ENCODE measurements around the gene RELT. TPM values are rescaled to one million over a fixed set of nuclear protein-coding genes. Genes with fewer than 3 reads are reported as not detected.

Gene RELT
- total and polyA plus RNA-seq, 7 donors: 0.28 to 9.3 (median 1.1) TPM

DNA sequence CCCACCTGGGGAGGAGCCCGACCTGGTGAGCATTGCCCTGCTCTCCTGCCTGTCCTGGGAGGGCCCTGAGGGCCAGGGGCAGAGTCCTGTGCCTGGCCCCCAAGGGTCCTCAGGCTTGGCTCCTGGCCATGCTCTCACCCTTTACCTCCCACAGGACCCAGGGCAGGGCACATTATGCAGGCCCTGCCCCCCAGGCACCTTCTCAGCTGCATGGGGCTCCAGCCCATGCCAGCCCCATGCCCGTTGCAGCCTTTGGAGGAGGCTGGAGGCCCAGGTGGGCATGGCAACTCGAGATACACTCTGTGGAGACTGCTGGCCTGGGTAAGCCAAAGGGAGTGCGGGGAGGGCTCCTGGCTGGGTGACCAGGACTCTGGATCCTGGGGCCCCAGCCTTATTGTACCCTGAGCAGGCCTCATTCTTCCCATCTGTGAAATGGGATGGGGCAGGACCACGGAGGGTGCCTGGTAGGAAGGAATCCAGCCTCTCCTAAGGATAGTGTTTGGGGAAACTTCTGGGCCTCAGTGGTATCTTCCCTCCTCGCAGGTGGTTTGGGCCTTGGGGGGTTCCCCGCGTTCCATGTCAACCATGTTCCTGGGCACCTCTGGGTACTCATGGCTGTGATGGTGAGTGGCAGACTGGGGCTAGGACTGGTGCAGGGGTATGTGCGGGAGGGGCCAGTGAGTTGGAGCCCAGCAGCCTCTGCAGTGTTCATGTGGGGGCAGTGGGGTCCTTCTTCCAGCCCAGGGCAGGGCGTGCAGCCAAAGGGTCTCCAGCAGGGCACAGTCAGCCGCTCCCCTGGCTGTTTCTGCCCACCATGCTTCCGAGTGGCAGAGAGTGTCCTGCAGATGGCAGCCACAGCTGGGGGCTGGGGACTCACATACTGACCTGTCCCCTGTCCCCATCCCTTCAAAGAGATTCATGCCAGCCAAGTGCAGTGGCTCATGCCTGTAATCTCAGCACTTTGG is 14.7 kb downstream of the RELT start:
- WGBS, 2 donors: 93% methylated on average over 12 of the region's 12 CpGs
- H3K9me3 ChIP-seq: no peaks in the 10 kb centered on the region
- intact Hi-C loops (cut with DNase I): loop anchor here (5.0 kb wide), 1 partner anchor 204 kb away; no protein-coding TSS in a partner anchor
- H3K4me1 ChIP-seq: no peaks in the 10 kb centered on the region
- no peak for TF ChIP-seq EP300 (IDR thresholded peaks at IDR 0.05)
- TF ChIP-seq POLR2A (IDR thresholded peaks at IDR 0.05): no peak
- TF ChIP-seq POLR2AphosphoS5 (IDR thresholded peaks at IDR 0.05): no peak
- TF ChIP-seq, protein P1, sequence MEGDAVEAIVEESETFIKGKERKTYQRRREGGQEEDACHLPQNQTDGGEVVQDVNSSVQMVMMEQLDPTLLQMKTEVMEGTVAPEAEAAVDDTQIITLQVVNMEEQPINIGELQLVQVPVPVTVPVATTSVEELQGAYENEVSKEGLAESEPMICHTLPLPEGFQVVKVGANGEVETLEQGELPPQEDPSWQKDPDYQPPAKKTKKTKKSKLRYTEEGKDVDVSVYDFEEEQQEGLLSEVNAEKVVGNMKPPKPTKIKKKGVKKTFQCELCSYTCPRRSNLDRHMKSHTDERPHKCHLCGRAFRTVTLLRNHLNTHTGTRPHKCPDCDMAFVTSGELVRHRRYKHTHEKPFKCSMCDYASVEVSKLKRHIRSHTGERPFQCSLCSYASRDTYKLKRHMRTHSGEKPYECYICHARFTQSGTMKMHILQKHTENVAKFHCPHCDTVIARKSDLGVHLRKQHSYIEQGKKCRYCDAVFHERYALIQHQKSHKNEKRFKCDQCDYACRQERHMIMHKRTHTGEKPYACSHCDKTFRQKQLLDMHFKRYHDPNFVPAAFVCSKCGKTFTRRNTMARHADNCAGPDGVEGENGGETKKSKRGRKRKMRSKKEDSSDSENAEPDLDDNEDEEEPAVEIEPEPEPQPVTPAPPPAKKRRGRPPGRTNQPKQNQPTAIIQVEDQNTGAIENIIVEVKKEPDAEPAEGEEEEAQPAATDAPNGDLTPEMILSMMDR (IDR thresholded peaks at IDR 0.05): no peak
- H3K27me3 ChIP-seq: no peaks in the 10 kb centered on the region
- no peak overlapping the region for H3K27ac ChIP-seq
- no peak overlapping the region for H3K4me3 ChIP-seq
- H3K36me3 ChIP-seq: no peaks in the 10 kb centered on the region
- no peak for DNase-seq

DNA sequence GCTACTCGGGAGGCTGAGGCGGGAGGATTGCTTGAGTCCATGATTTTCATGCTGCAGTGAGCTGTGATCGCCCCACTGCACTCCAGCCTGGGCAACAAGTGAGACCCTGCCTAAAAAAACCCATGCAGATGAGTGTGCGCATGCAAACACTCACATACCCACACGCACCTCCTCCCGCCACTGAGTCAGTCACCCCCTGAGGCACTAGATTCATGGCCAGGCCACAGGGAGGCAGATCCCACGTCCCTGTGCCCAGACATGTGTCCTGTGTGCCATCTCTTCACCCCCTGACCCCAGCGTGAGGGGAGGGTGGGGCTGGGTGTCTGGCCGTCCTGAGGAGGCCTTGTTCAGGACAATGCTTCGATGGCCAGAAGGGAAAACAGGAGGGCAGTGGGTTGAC is 15.5 kb downstream of the RELT start:
- no peaks in the 10 kb centered on the region for H3K27me3 ChIP-seq
- H3K4me3 ChIP-seq: no peak overlapping the region
- 92% methylated on average over 10 of the region's 10 CpGs for WGBS, 2 donors
- H3K27ac ChIP-seq: no peak overlapping the region
- TF ChIP-seq POLR2AphosphoS5 (IDR thresholded peaks at IDR 0.05) (no peak), POLR2A (IDR thresholded peaks at IDR 0.05) (no peak), EP300 (IDR thresholded peaks at IDR 0.05) (no peak)
- TF ChIP-seq, protein P1 (IDR thresholded peaks at IDR 0.05): no peak
- intact Hi-C loops (cut with DNase I): loop anchor here (5.0 kb wide), 1 partner anchor 204 kb away; no protein-coding TSS in a partner anchor
- no peak for DNase-seq
- no peaks in the 10 kb centered on the region for H3K36me3 ChIP-seq
- H3K4me1 ChIP-seq: no peaks in the 10 kb centered on the region
- no peaks in the 10 kb centered on the region for H3K9me3 ChIP-seq

DNA sequence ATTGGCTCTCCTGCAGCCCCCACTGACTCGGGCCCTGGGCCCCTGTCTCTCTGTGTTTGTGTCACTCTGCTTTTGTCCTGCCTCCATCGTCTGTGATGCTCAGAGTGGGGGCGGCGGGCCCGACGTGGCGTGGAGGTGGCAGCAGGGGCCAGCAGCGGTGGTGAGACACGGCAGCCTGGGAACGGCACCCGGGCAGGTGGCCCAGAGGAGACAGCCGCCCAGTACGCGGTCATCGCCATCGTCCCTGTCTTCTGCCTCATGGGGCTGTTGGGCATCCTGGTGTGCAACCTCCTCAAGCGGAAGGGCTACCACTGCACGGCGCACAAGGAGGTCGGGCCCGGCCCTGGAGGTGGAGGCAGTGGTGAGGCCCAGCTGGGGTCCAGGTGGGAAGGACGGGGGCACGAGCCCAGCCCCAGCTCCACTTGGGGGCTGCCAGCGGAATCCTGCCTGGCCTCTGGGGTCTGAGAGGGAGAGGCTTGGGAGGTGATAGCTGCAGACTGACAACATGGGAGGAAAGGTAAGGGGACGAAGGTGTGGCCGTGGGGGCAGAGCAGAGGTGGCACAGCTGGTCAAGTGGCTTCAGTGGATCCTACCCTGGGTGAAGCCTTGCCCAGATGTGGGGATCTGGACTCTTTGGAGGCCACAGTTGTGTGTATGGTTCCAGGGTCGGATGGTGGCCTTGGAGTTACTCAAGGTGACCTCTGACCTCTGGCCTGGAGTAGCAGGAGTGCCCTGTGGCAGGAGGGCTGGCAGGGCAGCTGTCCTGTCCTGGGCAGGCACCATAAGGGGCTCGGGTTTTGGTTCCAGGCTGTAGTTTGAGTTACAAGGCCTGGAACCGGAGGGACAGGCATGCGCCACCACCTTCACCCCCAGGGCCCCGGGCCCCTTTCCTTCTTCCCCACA is 16.2 kb downstream of the RELT start:
- Histone ChIP-seq H3K4me3 (no peak overlapping the region), H3K27ac (no peak overlapping the region), H3K36me3 (no peaks in the 10 kb centered on the region), H3K9me3 (no peaks in the 10 kb centered on the region), H3K4me1 (no peaks in the 10 kb centered on the region), H3K27me3 (no peaks in the 10 kb centered on the region)
- intact Hi-C loops (cut with DNase I): loop anchor here (1.0 to 5.0 kb wide), 3 partner anchors 41 to 205 kb away; no protein-coding TSS in a partner anchor
- TF ChIP-seq, protein P1 (IDR thresholded peaks at IDR 0.05): no peak
- TF ChIP-seq POLR2A (IDR thresholded peaks at IDR 0.05) (no peak), POLR2AphosphoS5 (IDR thresholded peaks at IDR 0.05) (no peak), EP300 (IDR thresholded peaks at IDR 0.05) (no peak)
- WGBS, 2 donors: 95% methylated on average over 31 of the region's 31 CpGs
- DNase-seq: no peak

DNA sequence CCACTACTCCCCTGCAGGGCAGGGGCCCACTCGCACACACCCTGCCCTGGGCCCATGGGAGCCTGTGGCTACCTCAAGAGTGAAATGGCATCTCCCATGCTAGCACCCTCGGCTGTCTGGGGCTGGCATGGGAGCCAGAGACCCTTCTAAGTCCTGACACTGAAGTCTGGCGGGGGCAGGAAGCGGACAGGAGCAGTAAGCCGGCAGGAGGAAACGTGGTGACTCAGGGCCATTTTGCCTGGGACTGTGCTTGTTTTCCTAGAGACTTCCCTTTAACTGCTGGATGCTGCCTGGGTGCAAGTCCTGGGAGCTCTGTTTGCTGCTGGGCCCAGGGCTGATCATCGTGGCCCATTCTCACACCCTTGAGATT is 16.8 kb downstream of the RELT start:
- no peaks in the 10 kb centered on the region for H3K4me1 ChIP-seq
- no peak for DNase-seq
- WGBS, 2 donors: 89 to 93% methylated on average over 7 of the region's 7 CpGs
- H3K27me3 ChIP-seq: no peaks in the 10 kb centered on the region
- intact Hi-C loops (cut with DNase I): loop anchor here (1.0 to 5.0 kb wide), 3 partner anchors 42 to 206 kb away; no protein-coding TSS in a partner anchor
- no peak overlapping the region for H3K27ac ChIP-seq
- no peaks in the 10 kb centered on the region for H3K9me3 ChIP-seq
- no peaks in the 10 kb centered on the region for H3K36me3 ChIP-seq
- TF ChIP-seq, protein P1 (IDR thresholded peaks at IDR 0.05): no peak
- TF ChIP-seq EP300 (IDR thresholded peaks at IDR 0.05) (no peak), POLR2A (IDR thresholded peaks at IDR 0.05) (no peak), POLR2AphosphoS5 (IDR thresholded peaks at IDR 0.05) (no peak)
- no peak overlapping the region for H3K4me3 ChIP-seq
